HG03565 (cell line): ENCODE data around the gene SLC4A5.

Experiments used
- ATAC-seq: cut with Tn5 transposase; IDR thresholded peaks from one replicate; pipeline ENCODE4 v1.9.1; 2021; ENCODE audit warnings: mild to moderate bottlenecking, moderate library complexity; ENCODE audit not compliant: unreplicated experiment

SLC4A5 gene

DNA sequence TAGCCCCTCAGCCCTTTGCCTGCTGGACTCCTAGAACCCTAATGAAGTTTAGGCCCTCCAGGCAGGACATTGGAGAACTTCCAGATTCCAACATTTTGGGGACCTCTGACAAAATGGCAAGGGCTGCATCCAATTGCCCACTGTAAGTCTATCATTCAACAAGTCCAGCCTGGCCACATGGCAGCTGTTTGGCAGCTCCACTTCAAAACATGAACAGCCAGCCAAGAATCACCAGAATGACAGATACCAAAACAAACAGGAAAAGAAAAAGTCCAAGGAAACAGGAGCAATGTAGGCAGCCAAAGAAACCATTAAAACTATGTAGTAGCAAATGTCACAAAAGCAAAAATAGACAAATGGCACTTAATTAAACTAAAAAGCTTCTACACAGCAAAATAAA lies 25.5 kb downstream of the SLC4A5 start:
- ATAC-seq, result no peak

DNA sequence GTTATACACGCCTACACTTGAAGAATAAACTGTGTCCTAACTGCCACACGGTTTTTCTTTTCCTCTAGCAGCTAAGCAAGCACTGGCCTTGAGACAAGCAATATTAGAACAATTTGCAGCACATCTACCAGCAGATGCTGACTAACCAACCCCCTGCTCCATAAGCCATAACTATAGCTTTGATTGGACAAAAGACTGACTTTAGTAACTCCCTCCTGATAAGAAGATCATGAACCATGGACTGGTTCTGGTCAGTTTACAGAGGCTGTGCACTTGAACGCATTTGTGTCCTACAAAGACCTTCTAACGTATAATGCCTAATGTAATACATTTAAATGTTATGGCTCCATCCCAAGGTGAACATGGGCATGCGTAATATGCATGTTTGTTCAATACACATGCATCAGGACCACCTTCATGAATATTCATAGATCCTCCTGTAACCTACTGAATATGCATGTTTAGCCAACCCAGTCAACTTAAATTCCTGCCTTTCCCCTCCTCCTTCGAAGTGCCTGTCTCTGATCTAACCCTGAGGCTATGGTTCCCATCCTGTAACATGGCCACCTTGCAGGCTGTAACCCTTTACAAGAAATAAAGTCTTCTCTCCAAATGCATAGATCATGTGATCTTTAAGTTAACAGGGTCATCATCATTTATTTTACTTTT lies 26.5 kb downstream of the SLC4A5 start:
- ATAC-seq, result no peak

- no peak for ATAC-seq
These were observed 29.1 kb downstream of the SLC4A5 start for GRCh38 chr2:74314107-74314506.

DNA sequence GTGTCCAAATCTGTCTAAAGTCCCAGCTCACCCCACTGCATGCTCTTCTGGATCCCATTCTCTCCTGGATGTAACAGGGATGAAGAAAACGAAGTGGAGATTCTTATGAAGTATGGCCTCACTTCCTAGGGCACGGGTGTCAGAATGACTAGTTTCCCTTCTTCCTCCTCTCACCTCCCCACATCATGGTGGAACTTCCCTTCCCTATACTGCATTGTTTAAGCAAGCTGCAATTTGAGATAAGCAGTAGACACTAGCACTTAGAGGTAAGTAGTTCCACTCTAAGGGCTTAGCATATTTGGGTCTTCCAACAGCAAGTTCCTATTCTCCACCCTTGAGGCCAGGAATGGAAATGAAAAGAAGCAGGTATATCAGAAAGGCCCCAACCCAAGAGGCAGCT lies 29.7 kb downstream of the SLC4A5 start:
- no peak for ATAC-seq

- no peak for ATAC-seq
These were observed 30.3 kb downstream of the SLC4A5 start for GRCh38 chr2:74312913-74313312.

- ATAC-seq, result no peak
These were observed 35.5 kb downstream of the SLC4A5 start for GRCh38 chr2:74307720-74308119.

GRCh38 chr2:74304332-74305148 lies 38.7 kb downstream of the SLC4A5 start:
- no peak for ATAC-seq

- ATAC-seq, result no peak
These were observed 40.4 kb downstream of the SLC4A5 start for GRCh38 chr2:74302865-74303264.

DNA sequence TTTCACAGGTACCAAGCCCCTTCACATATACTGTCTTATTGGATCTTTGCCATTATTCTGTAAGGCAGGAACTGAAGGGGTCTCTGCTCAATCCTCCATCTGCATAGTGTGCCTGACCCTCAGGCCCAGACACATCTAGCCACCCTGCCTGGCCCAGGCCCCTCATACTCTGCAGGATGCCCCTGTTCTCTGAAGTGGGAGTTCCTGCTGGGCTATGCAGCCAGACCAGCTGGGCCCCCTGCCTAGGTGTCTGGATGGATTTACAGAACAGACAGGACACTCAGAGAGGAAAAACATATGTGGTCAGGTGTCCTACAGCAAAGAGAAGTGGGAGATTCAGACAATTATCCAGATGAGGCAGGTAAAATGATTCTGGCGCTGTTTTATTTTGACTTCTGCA lies 42.0 kb downstream of the SLC4A5 start:
- ATAC-seq, result no peak

GRCh38 chr2:74300506-74300905 lies 42.7 kb downstream of the SLC4A5 start:
- no peak for ATAC-seq

GRCh38 chr2:74297950-74298349 lies 45.3 kb downstream of the SLC4A5 start:
- no peak for ATAC-seq

DNA sequence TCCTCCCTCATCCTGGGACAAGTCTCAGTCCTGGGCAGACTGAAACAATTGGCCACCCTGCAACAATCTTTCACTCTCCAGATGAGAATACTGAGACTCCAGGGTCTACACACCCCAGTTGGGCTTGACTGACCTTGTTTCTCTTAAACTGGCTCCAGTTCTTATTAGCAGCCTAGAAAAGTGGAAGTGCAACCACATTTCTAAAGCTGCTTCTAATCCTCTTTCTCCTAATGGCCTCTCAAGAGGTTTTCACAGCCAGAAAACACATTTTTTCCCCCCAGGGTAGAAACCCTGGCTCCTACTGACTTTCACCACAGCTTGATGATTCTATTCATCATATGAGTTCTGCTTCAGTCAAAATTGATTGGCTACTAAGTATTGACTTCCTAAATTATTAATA lies 45.8 kb downstream of the SLC4A5 start:
- ATAC-seq, result no peak

DNA sequence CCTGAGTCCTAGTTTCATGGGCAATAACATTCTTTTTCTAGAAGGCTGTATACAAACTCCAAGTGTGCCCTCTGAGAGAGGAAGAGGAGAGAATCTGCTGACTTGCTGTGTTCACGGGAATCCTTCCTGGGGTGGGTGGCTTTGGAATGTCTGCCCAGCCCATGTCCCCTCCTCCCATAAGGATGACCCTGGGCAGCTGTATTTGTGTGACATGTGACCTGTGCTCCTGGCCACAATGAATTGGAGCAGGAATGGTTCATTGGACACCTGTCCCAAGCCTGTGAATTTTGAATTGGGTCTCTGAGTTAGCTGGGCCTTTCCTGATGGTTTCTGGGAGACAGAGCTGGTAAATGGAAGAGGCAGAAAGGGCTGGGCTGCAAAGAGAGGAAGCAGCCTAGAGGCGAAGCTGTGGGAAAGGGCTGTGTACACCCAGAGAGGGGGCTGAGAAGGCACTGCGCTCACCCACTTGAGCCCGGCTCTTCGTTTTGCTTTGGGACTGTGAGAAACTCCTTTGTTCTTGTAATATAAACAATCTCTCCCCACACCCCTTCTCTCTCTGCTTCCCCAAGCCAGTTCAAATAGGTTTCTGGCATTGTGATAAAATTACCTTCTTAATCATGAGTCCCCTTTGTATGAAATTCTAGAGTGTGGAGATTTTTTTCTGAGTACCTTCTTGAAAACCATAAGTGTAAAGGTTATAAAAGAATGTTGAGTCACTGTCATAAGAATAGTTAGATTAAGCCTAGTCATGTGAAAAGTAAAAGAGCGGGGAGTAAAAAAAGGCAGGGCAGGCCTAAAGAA lies 49.8 kb downstream of the SLC4A5 start:
- ATAC-seq, result no peak

- ATAC-seq, result no peak
These were observed 50.5 kb downstream of the SLC4A5 start for GRCh38 chr2:74292751-74293150.

DNA sequence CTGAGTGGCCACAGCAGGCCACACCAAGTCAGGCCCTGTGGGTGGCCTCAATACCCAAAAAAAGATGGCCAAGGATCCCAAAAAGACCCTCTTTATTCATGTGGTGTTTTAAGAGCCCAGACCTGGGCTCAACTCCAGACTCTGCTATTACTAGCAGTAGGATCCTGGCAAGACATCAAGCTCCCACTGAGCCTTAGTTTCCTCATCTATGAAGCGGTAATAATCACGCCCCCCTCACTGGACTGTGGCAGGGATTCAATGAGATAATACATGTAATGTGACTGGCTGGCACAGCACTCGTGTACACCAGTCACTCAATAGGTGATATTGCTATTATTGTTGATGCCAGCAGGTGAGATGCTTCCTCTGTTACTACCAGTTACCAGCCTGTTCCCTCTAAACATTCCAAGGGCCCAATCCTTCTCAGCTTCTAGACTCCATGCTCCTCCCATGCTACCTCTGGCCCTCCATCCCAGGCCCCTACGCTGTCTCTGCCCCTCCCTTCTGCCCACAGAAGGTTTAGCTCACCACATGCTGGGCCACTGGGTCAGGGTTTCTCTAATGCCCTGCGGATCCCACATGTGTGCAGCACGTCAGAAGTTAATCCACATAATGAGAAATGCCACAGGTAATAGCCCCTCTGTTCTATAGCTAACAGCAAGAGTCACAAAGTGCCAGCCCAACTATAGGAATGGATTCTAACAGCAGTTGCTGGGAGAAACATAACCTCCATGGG lies 51.2 kb downstream of the SLC4A5 start:
- no peak for ATAC-seq

- ATAC-seq, result no peak
These were observed 52.0 kb downstream of the SLC4A5 start for GRCh38 chr2:74291218-74291544.

- no peak for ATAC-seq
These were observed 52.6 kb downstream of the SLC4A5 start for GRCh38 chr2:74290466-74291217.

DNA sequence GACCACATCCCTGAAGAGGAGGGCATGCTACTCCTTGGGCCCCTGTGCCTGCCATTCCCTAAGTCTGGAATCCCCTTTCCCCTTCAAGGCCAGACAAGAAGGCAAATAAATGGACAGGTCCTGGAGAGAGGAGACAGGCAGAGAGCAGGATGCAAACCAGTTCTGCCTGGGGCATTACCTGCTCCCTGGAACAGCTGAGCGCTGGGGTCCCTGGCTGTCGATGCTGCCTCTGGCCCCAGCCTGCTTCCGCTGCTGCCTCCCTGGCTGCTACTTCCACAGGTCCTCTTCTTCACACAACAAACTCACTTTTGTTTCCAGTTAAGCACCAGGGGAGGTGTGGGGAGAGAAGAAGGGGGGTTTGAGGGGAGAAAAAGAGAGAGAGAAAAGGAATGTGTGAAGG lies 53.1 kb downstream of the SLC4A5 start:
- ATAC-seq, result no peak

DNA sequence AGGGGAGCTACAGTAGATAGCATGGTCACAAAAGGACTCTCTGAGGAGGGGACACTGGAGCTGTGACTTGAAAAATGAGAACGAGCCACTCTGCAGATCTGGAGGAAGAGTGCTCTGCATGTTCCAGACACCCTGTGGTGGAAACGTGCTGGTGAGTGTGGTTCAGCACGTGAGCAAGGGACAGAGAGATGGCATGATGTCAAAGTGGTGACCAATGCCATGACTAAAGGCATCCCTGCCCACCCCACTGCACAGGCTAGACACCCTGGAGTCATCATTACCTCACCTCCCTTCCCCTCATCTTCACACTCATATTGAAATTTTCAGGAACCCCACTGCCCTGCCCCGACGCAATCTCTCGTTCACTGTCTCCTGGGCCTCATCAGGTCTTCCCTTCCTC lies 56.5 kb downstream of the SLC4A5 start:
- no peak for ATAC-seq

DNA sequence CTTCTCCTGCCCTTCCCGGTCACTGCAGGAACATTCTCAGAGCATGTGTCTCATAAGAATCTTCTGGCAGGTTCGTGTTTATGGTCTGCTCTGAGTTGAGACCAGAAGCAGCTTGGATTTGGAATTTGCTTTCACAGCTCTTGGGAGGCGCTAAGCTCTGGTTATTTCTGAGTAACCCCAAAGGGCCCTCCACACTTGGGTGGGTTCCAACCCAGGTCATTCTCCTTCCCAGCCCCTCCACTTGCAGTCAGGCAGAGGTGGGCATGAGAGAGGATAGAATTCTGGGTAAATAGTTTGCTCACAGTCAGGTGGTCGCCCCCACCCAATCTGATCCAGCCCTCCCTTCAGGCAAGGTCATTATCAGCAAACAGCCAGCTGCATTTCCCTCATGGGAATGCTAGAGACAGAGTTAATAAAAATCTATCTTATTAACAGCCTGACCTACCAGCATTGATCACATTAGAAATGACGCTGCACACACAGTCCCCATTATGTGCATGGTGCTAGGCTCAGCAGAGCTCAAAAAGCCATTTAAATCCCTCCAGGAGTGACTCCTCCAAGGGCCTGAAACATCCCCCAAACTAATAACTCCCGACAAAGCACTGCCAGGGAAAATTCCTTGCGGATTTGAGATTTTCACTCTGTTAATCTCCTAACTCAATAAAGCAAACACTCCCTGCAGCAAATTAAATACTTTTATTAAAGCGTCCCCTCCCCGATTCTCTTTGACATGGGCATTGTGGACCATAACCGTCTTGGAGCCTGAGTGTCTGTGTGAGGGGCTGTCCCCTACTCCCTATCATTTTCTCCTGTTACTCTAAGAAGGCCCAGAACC lies 61.9 kb downstream of the SLC4A5 start:
- ATAC-seq, result no peak
